GM18511 (cell line): Measurements from ENCODE around the gene CHRNE.

Experiments
- ATAC-seq: cut with Tn5 transposase; IDR thresholded peaks from one replicate; pipeline ENCODE4 v1.9.1; 2021; ENCODE audit warnings: mild to moderate bottlenecking, moderate library complexity; ENCODE audit not compliant: unreplicated experiment

CHRNE gene

GRCh38 chr17:4903051-4903818 is at the start of gene CHRNE:
TSS of gene CHRNE (minus strand) at chr17:4903098. CDS start at chr17:4903063, 35 bp downstream.
- peak; percentile 52 for ATAC-seq

GRCh38 chr17:4951486-4951885 is 48.6 kb upstream of the CHRNE start:
- no peak for ATAC-seq

- ATAC-seq: no peak
Observed at GRCh38 chr17:4950746-4951204, 47.9 kb upstream of the CHRNE start, which contains the start of gene ENO3. TSS of gene ENO3 (plus strand) at chr17:4951119. CDS start at chr17:4951830, 711 bp downstream.

GRCh38 chr17:4950075-4950745 is 47.3 kb upstream of the CHRNE start:
- peak; percentile 14 for ATAC-seq

- peak; percentile 35 for ATAC-seq
Observed at GRCh38 chr17:4949321-4950074, 46.6 kb upstream of the CHRNE start.

- ATAC-seq: peak; percentile 33
Observed at GRCh38 chr17:4948931-4949320, 46.0 kb upstream of the CHRNE start.

- ATAC-seq: peak; percentile 30
Observed at GRCh38 chr17:4948166-4948930, 45.5 kb upstream of the CHRNE start, which contains the start of gene PFN1. TSS of gene PFN1 (minus strand) at chr17:4948530. CDS start at chr17:4948394, 136 bp downstream.

GRCh38 chr17:4947411-4948165 is 44.7 kb upstream of the CHRNE start:
- ATAC-seq: no peak

GRCh38 chr17:4947010-4947410 is 44.1 kb upstream of the CHRNE start:
- ATAC-seq: no peak

GRCh38 chr17:4946312-4946976 is 43.5 kb upstream of the CHRNE start:
- no peak for ATAC-seq

GRCh38 chr17:4945944-4946280 is 43.0 kb upstream of the CHRNE start:
- no peak for ATAC-seq

GRCh38 chr17:4945176-4945943 is 42.5 kb upstream of the CHRNE start:
- ATAC-seq: no peak

GRCh38 chr17:4944554-4945175 is 41.8 kb upstream of the CHRNE start:
- no peak for ATAC-seq

GRCh38 chr17:4944163-4944553 is 41.3 kb upstream of the CHRNE start:
- no peak for ATAC-seq

- ATAC-seq: no peak
Observed at GRCh38 chr17:4942760-4943508, 40.0 kb upstream of the CHRNE start.

GRCh38 chr17:4941319-4941610 is 38.4 kb upstream of the CHRNE start:
- ATAC-seq: no peak

- ATAC-seq: no peak
Observed at GRCh38 chr17:4940555-4941318, 37.8 kb upstream of the CHRNE start.
